CD4-positive, alpha-beta T cell treated with Interleukin-1 beta for 1 hour (primary cell): ENCODE data around the gene OR6K3.
"Not testable (repeated sequence)": the region's sequence is repeated elsewhere in the genome, so short reads cannot be mapped to it uniquely, and the experiment has no call there.

ENCODE experiments used
- DNase-seq, 2 donors: peaks; one replicate each; pipeline ENCODE4 v3.0.0-alpha.2; 2020 to 2022

OR6K3 gene

GRCh38 chr1:158720620-158721019 is at the start of gene OR6K3:
OR6K3 (minus strand) TSS chr1:158720720; CDS start chr1:158718115, 2,605 bp downstream.
- DNase-seq: no peak

- DNase-seq: no peak
Observed at GRCh38 chr1:158754420-158754819, 33.9 kb upstream of the OR6K3 start, which contains the start of gene OR6K6. OR6K6 (plus strand) TSS chr1:158754720; CDS start chr1:158754888, 168 bp downstream.

GRCh38 chr1:158752155-158752712 is 31.7 kb upstream of the OR6K3 start:
- no peak for DNase-seq

GRCh38 chr1:158735848-158736247 is 15.3 kb upstream of the OR6K3 start:
- DNase-seq: no peak

- no peak for DNase-seq
Observed at GRCh38 chr1:158732524-158732923, 12.0 kb upstream of the OR6K3 start.

- no peak for DNase-seq
Observed at GRCh38 chr1:158731707-158732106, 11.2 kb upstream of the OR6K3 start.

GRCh38 chr1:158730453-158730852 is 9.9 kb upstream of the OR6K3 start:
- no peak for DNase-seq

GRCh38 chr1:158728510-158729225 is 8.1 kb upstream of the OR6K3 start:
- no peak for DNase-seq

GRCh38 chr1:158724442-158724841 is 3.9 kb upstream of the OR6K3 start:
- DNase-seq: no peak

GRCh38 chr1:158719664-158720063 is 856 bp downstream of the OR6K3 start:
- no peak for DNase-seq

- DNase-seq: no peak
Observed at GRCh38 chr1:158717344-158717743, 3.2 kb downstream of the OR6K3 start.

- DNase-seq: no peak
Observed at GRCh38 chr1:158716335-158716734, 4.2 kb downstream of the OR6K3 start.

GRCh38 chr1:158714754-158715153 is 5.8 kb downstream of the OR6K3 start:
- DNase-seq: no peak

GRCh38 chr1:158711098-158711497 is 9.4 kb downstream of the OR6K3 start:
- no peak for DNase-seq

GRCh38 chr1:158706096-158706495 is 14.4 kb downstream of the OR6K3 start:
- no peak for DNase-seq

- DNase-seq: no peak
Observed at GRCh38 chr1:158700552-158700951, 20.0 kb downstream of the OR6K3 start, which contains the start of gene OR6K2. OR6K2 (minus strand) TSS chr1:158700652; CDS start chr1:158700652, 0 bp downstream.

- DNase-seq: no peak
Observed at GRCh38 chr1:158694596-158694995, 25.9 kb downstream of the OR6K3 start.

GRCh38 chr1:158692356-158692755 is 28.2 kb downstream of the OR6K3 start:
- no peak for DNase-seq

GRCh38 chr1:158691907-158692306 is 28.6 kb downstream of the OR6K3 start:
- no peak for DNase-seq

GRCh38 chr1:158691149-158691548 is 29.4 kb downstream of the OR6K3 start:
- DNase-seq: not testable (repeated sequence)

GRCh38 chr1:158689875-158690274 is 30.6 kb downstream of the OR6K3 start:
- DNase-seq: no peak

- DNase-seq: no peak
Observed at GRCh38 chr1:158689110-158689509, 31.4 kb downstream of the OR6K3 start.

GRCh38 chr1:158688343-158688742 is 32.2 kb downstream of the OR6K3 start:
- not testable (repeated sequence) for DNase-seq

GRCh38 chr1:158687037-158687436 is 33.5 kb downstream of the OR6K3 start:
- no peak for DNase-seq
